HG02623 (cell line): ENCODE data around the gene WNT9B.
"Not testable (repeated sequence)": the region's sequence is repeated elsewhere in the genome, so short reads cannot be mapped to it uniquely, and the experiment has no call there.

Experiments
- ATAC-seq: cut with Tn5 transposase; IDR thresholded peaks from one replicate; pipeline ENCODE4 v1.9.1; 2021; ENCODE audit warnings: moderate library complexity; ENCODE audit not compliant: unreplicated experiment

WNT9B gene

DNA sequence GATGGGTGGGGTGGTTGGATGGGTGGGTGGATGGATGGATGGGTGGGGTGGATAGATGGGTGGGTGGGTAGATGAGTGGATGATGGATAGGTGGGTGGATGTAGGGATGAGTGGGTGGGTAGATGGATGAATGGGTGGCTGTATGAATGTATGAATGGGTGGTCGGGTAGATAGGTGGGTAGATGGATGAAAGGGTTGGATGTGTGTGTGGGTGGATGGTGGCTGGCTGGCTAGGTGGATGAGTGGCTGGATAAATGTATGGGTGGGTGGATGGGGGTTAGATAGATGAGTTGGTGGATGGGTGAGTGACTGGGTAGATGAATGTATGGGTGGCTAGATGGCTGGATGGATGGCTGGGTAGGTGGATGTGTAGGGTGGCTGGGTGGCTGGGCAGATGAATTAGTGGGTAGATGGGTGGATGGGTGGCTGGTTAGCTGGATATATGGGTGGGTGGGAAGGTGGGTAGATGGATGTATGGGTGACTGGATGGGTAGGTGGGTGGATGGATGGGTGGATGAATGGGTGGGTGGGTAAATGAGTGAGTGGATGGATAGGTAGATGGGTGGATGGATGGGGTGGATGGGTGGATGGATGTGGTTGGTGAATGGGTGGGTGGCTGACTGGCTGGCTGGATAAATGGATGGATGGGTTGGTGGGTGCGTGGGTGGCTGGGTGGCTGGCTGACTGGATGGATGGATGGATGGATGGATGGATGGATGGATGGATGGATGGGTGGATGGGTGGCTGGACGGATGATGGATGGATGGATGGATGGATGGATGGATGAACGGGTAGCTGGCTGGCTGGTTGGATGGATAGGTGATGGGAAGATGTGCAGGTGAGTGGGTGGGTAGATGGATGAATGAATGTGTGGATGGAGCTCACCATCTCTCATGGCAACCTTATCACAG, 52.6 kb downstream of the WNT9B start:
- ATAC-seq = no peak

DNA sequence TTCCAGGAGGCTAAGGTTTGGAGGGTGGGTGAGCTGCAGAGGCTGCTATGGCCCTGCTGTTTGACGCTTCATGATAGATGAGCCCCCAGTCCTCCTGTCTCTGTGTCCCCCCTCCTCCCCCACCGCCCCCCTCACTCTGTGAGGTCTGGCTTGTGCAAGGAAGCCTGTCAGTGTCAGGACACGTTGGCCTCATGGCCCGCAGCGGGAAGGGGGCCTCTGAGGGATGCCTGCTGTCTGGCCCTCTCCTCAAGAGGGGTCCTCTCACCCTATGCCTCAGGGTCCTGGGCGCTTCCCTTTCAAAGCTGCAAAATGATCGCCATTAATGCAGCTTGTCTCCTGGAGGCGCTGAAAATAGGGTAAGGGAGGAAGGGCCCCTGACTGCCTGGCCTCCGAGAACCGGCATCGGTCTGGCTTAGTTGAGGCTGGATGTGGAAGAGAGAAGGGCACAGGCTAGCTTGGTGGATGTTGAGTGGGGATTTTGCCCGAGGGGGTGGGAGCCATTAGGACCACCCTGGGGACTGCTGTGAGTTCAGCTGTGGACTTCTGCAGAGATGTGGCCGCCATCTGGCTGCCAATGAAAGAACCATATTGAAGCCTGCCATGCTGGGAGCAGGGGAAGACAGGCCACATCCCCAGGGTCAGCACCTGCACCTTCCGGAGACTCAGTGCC, 56.8 kb downstream of the WNT9B start:
- ATAC-seq = no peak

DNA sequence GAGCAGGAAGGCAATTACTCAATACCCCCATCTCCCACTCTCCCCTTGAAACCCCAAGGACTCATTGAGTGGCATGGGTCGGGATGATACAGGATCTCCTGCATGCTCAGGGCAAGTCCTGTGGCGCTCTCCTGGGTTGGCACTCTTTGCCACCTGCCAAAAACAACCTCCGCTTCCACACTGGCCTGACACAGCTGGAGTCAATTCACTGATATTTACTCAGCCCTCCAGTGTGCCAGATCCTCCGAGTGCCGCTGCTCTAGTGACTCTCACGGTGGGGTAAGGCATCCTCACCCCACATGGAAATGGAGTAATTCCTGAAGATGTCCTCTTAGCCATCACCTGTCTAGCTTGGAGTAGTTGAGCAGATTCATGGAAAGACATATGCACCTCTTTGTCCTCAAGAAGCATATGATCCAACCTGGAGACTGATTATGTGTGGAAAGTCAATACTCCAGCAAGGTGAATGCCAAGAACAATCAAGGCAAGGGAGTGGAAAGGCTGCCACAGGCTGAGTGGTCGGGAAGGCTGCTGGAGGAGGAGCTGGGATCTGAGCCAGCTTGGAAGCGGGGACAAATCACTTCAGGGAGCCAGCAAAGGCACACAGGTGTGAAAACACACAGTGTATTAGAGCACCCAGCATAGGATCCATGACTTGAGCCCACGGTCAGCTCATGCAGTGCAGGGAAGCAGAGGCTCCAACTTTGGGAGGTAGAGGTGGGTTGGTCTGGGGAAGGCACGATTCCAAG, 59.0 kb downstream of the WNT9B start:
- ATAC-seq = no peak

DNA sequence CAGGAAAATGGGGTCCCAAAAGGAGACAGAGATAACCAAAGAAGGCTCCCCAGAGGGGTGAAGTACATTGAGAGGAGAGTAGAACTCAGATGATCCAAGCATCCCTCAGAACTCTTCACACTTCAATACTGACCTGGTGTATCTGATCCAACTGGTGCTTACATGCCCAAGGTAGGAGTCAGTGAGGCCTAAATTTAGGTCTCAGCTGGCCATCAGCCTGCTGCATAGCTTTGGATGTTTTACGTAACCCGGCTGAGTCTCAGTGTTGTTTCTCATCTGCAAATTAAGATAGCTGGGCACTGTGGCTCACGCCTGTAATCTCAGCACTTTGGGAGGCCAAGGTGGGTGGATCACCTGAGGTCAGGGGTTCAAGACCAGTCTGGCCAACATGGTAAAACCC, 59.9 kb downstream of the WNT9B start:
- no peak for ATAC-seq

DNA sequence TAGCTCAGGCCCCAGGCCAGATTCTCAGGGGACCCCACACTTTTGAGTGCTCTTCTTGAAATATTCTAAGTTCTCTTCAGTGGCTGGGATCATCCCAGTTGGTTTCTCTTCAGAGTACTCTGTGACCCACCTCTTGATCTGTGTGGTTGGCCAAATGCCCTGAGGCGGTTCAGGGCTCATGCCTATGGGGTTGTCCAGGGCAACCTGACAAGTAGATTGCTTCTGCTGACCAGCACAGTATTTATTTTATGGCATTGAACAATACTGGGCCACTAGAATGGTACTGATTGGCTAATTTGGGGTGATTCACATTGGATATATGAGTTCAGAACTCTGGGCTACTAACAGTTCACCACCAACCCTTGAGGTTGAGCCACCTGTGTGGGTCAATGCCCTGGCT, 64.2 kb downstream of the WNT9B start:
- no peak for ATAC-seq

DNA sequence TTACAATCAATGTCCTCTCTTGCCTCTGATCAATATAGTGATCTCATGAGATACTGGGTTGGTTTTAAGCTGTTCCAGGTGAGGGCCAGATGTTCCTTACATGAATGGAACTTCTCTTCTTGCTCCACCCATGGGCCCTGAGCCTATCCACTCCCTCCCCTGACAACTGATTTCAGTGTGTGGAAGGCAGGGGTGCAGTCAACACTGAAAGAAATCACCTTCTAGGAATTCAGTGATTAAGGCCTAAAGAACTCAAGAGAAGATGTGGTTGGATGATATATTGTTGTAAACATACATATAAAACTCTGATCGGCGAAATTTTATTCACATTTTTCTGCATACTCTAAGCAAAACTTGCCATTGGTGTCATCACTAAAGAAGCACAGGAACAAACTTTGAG, 64.8 kb downstream of the WNT9B start:
- no peak for ATAC-seq

DNA sequence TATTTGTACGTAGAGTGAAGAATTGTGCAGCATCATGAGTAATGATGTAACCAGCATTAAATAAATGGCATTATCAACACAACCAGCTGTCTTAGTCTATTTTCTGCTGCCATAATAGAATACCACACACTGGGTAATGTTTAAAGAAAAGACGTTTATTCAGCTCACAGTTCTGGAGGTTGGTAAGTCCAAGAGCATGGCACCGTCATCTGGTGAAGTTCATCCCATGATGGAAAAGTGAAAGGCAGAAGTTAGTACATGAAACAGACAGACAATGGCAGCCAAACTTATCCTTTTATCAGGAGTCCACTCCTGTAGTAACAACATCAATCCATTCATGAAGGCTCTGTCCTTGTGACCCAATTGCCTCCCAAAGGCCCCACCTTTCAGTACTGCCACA, 65.2 kb downstream of the WNT9B start:
- no peak for ATAC-seq

DNA sequence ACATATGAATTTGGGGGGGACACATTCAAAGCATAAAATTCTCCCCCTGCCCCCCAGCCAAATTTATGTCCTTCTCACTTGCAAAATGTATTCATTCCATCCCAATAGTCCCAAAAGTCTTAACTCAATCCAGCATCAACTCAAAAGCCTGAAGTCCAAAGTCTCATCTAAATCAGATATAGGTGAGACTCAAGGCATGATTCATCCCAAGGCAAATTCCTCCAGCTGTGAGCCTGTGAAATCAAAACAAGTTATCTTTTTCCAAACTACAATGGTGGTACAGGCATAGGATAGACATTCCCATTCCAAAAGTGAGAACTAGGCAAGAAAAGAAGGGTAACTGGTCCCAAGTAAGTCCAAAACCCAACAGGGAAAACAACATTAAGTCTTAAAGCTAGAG, 65.7 kb downstream of the WNT9B start:
- ATAC-seq = no peak

DNA sequence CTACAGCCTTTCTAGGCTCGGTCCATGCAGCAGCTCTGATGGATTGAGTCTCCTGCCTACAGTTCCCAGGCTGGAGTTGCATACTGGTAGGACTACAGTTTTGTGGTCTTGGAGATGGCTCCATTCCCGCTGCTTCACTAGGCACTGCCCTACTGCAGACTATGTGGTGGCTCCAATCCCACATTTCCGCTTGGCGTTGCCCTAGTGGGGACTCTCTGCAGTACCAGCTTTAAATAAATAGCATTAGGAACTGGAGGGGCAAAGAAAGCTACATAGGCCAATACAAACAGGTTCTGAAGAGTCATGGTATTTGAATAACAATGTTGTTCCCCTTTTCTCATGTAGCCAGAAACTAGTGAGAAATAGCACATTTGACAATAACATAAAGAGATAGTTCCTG, 66.1 kb downstream of the WNT9B start:
- no peak for ATAC-seq

DNA sequence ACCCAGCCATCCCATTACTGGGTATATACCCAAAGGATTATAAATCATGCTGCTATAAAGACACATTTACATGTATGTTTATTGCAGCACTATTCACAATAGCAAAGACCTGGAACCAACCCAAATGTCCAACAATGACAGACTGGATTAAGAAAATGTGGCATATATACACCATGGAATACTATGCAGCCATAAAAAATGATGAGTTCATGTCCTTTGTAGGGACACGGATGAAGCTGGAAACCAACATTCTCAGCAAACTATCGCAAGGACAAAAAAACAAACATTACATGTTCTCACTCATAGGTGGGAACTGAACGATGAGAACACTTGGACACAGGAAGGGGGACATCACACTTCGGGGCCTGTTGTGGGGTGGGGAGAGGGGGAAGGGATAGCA, 70.6 kb downstream of the WNT9B start:
- not testable (repeated sequence) for ATAC-seq

DNA sequence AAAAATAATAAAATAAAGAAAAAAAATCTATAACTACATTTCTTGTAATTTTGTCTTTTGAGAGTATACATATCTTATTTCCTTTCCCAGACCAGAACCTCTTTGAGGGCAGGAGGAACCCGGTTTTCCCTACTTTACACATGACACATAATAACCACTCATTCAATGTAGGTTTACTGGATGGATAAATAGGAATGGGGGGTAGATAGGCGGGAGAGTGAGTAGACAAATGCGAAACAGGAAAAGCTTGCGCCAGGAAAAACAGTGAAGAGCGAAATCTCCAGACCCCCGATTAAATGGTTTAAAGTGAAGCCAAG, 71.1 kb downstream of the WNT9B start:
- no peak for ATAC-seq

DNA sequence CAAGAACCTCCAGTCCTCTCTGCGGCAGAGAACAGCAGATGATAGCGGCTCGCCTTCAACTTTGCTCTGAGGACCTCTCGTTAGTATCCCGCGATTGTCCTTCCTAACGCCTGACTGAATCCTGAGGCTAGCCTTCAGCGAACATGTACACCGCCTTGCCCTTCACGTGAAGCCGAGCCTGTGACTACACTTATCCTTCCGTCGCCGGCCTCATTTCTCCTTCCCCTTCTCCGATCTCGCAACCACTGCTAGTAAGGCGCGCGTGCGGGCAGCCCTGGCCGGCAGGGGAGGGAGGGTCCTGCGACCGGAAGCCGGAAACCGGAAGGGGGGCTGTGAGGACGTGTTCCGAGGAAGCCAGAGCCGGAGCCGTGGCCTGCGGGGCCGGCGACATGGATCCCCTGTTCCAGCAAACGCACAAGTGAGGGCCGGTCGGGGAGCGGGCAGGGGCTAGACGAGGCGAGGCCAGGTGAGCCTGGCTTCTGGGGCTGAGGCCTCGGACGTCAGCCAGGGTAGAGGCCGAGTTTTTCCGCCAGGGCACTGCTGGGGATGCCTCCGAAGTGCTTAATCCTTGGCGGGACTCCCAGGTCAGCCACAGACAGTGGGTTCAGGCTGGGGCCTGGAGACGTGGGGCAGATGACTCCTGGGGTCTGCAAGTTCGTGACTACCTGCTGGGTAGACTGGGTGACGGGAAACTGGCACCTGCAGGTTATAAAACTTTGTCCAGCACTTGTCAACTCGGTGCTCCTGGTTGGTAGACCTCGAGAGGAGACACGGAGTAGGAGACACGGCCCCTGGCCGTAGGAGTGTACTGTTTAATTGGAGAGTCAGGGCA, 71.6 kb downstream of the WNT9B start, which contains the start of gene GOSR2:
Gene GOSR2, plus strand, starts transcription at position 357 of the 832 bp plus-strand sequence. Its CDS starts 33 bp downstream, at position 390.
- ATAC-seq = peak; percentile 71

DNA sequence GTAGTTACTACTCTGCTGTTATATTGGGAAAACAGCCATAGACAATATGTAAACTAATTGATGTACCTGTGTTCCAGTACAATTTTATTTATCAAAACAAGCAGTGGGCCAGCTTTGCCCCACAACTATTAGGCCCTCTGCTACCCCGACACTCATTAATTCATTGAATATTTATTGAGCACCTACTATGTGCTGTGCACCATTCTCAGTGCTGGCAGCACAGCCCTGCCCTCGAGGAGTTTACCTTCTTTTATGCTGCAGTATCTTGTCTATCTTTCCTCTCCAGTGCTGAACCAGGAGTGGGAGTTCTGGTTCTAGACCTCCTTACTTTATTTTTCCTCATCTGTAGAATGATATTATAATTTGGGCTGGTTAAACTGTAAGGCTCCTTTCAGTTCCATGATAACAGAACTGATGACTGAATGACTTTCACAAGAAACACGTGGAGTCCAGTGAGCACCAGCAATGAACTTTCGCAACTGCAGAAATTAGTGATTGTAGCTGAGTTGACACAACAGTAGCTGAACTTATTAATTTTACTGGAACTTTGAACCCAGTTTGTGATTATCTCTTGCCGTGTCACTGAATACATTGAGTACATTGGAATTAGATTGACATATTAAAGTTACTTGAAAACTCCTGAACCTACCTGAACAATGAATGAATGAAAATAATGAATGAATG, 73.9 kb downstream of the WNT9B start:
- ATAC-seq = no peak

DNA sequence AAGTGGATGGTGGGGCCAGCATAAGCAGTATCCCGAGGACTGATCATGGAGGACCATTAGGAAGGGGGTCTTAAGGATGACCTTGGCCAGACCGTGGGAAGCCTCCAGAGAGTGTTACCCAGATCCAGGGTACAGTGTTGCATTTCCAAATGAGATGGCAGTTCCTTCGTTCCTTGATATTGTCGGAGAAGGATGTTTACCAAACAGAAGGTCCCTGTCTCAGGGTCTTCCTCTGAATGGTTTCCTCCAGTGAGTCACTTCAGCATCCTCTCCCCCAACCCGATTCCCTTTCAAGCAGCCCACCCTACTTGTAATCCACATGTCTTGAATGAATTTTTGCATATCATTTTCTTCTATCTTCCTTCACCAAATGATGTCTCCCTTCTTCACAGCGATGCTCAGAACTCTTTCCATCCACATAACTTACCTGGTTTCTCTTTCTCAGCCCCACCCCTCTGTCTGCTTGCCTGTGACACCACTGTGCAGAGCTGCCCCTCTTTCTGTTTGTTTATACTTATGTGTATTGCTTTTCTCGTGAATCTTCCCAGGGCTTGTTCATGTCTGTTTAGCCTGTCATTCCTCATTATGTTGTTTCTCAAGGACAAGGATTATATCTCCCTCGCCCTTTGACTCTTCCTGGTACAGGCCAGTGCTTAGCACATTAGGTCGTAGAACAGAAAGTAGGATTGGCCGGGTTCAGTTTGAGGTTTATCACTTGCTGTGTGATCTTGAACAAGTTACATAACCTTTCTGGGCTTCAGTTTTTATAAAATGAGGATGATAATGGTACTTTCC, 77.3 kb downstream of the WNT9B start:
- no peak for ATAC-seq

DNA sequence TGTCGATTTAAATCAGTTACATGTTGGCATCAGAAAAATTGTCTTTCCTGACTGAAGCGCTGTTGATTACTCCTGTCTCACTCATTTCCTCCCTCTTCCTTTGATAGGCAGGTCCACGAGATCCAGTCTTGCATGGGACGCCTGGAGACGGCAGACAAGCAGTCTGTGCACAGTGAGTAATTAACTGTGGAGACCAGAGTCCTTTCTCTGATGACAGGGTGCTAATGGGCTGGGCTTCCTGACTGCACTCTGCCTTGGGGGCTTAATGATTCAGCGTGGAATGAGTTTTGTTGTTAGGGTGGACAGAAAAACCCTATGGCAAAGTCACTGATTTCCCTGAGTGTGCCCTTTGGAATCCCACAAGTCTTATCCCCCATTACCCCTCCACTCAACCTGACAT, 78.0 kb downstream of the WNT9B start:
- no peak for ATAC-seq

DNA sequence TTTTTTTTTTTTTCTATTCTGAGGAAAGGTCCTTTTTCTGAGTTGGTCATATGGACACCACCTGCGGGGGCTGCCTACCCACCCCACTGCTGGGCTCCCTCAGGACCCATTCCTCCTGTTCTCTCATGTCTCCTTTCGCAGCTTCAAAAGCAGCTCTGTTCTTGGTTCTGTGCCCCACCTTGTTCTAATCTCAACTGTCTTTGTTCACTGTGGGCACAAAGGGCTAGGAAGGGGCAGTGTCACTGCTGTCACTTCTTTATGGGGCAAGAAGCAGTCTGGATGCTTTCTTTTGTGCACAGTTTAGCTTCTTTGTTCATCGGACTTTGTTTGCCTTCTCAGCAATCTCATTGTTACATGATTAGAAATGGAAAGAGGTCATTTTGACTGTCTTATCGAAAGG, 78.7 kb downstream of the WNT9B start:
- no peak for ATAC-seq

DNA sequence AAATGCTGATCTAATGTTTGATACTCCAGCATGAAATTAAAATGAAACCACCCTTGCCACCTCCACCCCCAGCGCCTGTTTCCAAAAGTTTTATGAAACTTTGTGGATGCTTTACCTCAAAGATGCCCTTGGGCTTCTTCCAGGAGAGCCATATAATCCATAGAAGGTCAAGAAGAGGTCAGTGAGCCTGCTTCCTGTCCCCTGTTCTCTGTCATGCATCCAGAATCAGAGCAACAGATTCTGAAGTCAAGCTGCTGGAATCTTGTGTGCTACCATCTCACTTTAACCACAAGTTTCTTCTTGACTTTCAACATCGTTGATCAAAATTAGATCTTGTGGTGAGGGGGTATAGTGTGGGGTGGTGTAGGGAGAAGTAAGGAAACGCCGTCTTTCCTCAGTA, 80.2 kb downstream of the WNT9B start:
- no peak for ATAC-seq

DNA sequence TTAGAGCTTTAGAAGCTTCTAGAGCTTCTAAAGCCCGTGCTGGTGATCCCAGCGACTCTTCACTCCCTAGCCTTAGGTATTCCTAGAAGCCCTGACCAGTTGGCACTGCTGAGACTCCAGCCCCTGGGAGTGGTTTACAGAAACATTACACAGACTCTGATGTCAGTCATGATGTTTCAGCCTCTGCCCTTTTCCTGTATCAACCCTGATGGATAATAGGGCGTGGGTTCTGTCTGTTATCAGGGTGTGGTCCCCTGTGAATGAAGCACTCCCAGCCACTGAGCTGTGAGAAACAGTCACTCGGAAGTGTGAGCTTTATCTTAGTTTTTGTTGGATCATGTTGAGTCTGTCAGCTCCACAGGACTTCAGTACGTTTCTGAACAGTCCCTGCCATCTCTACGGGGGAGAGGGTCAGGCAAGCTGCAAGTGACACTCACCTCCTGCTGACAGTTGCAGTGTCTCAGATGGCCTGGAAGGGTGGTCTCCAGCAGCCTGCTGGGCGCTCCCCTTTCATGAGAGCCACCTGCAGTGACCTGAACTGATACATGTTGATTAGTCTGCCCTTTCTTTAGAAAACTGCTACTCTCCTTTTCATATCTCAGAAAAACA, 84.4 kb downstream of the WNT9B start:
- ATAC-seq = no peak
